HG03432 (cell line): ENCODE data around the gene TBC1D10B.
A peak's percentile ranks its signal among the peaks of the same experiment; 100 is the strongest.

ENCODE experiments used
- ATAC-seq: cut with Tn5 transposase; IDR thresholded peaks from one replicate; pipeline ENCODE4 v1.9.1; 2021; ENCODE audit warnings: mild to moderate bottlenecking, moderate library complexity; ENCODE audit not compliant: unreplicated experiment

Gene TBC1D10B

DNA sequence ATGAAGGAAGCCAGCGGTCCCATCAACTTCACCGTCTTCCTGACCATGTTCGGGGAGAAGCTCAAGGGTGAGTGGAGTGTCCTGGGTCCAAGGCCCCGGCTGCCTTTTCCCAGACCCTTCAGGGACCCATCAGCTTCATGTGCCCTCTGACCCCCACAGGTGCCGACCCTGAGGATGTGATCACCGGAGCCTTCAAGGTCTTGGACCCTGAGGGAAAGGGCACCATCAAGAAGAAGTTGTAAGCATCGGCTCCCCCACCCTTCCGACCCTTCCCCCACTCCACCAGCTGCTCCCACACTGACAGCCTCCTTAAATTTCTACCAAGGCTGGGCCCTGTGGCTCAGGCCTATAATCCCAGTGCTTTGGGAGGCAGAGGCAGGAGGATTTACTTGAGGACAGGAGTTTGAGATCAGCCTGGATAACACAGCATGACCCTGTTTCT lies 6.2 kb upstream of the TBC1D10B start:
- ATAC-seq = no peak

DNA sequence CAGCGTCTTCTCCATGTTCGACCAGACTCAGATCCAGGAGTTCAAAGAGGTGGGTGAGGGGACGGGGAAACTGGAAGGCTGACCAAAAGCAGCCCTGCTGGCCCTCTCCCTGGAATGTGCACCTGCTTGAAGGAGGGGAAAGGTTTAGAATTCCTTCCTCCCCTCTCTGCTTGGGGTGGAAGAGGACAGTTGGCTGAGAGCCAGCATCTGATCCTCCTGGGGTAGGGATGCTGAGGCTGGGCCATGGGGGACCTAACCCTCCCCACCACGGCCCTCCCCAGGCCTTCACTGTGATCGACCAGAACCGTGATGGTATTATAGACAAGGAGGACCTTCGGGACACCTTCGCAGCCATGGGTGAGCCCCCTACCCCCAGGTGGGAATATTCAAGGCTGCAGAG lies 5.6 kb upstream of the TBC1D10B start:
- no peak for ATAC-seq

- ATAC-seq = no peak
These were observed 4.2 kb upstream of the TBC1D10B start, which contains the start of gene MYL11 for GRCh38 chr16:30374538-30374937. Gene MYL11 (plus strand): TSS chr16:30374802. CDS start chr16:30374858, 56 bp downstream.

GRCh38 chr16:30372725-30373124 lies 2.4 kb upstream of the TBC1D10B start:
- no peak for ATAC-seq

- no peak for ATAC-seq
These were observed 1.9 kb upstream of the TBC1D10B start for GRCh38 chr16:30372038-30372712.

DNA sequence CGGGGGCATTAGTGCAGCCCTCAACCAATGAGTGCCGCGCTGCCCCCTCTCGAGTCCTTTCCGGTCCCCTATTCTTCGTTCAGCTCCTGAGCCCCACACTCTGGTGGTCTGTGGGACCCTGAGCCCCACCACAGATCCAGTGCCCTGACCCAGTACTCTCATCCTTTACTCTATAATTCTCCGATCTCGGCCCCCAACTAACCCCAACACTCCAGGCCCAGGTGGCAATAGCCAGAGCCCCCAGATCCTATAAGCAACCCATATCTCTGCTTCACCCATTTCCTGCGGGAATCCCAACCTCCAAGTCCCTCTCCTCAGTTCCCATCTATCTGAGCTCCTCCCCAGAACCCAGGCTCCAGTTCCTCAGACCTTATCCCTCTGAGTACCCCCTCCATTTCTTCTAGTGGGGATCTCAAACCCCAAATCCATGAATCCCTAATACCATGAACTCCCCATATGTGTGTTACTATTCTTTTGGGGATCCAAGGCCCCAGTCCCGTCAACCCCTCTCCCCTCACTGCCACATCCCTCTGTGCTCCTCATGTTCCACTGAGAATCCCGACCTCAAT lies 1.0 kb upstream of the TBC1D10B start:
- ATAC-seq = no peak

- peak; percentile 11 for ATAC-seq
These were observed 297 bp downstream of the TBC1D10B start for GRCh38 chr16:30369938-30370455.

GRCh38 chr16:30369091-30369937 lies 980 bp downstream of the TBC1D10B start:
- no peak for ATAC-seq

DNA sequence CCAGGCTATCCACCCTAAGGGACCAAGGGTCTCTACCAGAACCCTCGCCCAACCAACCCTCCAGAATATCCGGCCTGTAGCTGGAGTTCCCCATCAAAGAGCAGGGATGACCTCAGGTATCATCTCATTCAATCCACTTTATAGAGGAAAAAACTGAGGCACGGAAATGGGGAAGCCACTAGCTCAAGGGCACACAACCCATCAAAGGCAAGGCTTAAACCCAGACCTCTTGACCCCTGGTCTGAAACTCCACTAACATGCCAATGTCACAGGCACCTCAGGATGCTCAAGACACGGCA lies 1.6 kb downstream of the TBC1D10B start:
- ATAC-seq = no peak

DNA sequence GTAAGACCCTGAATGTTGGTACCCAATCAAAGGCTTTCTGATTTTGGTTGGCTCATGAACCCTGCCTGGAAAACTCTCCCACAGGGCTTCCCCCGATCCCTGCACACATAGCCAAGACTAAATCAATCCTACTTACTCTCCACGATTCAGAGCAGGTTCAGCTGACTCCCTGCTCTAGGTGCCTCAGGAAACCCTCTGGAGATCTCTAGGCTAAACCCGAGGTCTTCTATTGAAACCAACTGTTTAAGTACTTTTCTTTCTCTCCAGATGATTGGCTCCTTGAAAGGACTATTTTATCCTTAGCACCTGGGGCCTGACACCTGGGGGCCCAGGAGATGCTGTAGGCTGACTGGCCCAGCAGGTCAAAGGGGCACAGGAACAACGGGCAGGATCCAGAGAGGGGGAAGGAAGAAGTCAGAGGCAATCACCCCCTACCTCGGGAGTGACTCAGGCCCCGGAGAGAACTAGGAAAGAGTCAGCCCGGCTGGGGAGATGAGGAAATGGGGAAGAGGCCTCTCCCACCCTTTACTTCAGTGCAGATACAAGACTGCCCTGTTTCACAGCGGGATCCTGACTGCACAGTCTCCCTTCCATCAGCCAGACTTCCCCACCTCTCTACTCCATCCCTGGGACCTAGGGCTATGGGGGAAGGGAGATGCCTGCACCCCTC lies 2.0 kb downstream of the TBC1D10B start:
- ATAC-seq = no peak

DNA sequence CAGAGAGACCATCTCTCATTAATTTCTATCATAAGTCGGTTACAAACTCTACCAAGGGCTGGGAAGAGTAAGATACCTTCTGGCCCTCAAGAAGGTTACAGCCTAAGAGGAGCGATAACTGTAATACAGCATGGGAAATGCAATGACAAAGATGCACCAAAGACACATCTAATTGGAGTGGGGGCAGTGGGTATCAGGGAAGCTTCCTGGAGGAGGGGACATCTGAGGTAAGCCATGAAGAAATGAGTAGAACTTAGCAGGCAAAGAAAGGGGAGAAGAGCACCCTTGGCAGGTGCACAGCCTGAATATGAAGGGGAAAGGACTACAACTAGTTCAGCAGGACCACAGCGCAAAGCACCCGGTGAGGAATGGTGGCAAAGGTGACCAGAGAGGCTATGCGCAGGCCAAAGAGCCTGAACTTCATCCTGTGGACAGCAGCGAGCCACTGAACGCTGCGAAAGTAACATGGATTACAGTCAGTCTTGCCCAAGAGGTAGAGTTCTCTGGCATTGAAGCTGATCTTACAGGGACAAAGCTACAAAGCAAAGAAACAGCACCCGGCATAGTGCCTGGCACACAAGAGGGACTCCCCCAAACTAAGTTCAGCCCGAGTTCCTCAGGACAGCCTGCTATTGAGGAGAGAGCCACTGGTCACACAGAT lies 2.8 kb downstream of the TBC1D10B start:
- ATAC-seq = no peak

GRCh38 chr16:30366511-30366910 lies 3.8 kb downstream of the TBC1D10B start:
- no peak for ATAC-seq

- ATAC-seq = no peak
These were observed 5.1 kb downstream of the TBC1D10B start for GRCh38 chr16:30365200-30365599.

GRCh38 chr16:30361180-30361579 lies 9.1 kb downstream of the TBC1D10B start:
- no peak for ATAC-seq

- ATAC-seq = no peak
These were observed 10.5 kb downstream of the TBC1D10B start for GRCh38 chr16:30359871-30360170.

- no peak for ATAC-seq
These were observed 11.1 kb downstream of the TBC1D10B start for GRCh38 chr16:30358990-30359870.

- ATAC-seq = no peak
These were observed 11.7 kb downstream of the TBC1D10B start for GRCh38 chr16:30358577-30358936.

DNA sequence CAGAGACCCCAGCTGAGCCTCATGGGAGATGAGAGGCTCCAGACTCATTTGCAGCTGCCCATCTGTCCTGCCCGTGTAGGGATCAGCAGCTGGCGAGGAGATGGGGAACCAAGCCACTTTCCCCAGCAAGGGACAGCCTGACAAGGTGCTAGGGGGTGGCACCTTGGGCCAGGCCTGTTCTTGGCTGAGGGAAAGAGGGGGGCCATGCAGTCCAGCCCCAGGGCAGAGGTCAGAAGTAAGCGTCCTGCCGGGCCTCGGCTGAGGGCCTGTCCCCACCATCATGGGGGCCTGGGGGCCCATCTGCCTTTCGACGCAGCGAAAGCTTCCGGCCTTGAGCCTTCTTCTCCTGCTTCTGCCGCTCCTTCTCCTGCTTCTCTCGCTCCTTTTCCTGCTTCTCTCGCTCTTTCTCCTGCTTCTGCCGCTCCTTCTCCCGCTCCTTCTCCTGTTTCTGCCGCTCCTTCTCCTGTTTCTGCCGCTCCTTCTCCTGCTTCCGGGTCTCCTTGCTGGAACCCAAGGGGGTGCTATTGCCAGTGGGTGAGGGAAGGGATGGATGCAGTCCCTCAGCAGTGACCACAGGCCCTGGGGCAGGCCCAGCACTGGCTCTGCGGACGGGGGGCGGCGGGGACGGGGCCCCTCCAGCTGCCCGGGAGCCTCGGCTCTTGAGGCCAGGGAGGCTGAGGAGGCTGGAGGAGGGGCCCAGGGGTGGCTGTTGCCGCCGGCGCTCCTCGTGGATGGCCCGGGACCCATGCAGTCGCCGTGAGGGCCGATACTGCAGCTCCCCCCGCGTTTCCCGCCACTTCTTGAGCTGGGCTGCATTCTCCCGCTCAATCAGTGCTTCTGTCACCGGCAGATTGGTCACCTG lies 12.3 kb downstream of the TBC1D10B start:
- ATAC-seq = no peak

DNA sequence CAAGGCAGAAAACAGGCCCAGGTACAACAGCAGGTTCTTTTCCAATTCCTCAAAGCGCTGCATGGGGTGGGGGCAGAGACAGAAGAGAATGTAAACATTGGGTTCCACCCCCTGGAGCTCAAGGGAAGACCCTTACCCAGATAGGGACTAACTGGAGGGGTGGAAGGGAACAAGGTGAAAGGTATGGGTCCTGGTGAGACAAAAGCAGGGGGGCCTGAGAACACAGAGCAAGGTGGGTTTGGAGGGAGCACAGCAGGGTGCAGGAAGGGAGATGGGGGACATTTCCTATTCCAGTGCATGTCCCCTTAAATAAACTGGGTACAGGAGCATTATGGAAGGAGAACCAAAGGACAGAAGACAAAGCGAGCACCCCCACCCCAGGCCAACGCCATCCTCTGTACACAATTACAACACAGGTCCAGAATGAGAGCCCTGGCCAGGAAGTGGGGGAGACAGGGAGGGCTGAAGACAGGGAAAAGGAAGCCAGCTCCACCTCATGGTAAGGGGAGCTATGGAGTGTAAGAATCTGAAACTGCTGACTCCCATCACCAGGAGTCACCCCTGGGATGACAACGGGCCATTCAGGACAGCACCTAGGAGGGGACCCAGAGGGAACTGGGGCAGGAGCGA lies 13.1 kb downstream of the TBC1D10B start:
- no peak for ATAC-seq
